Spleen (tissue), 11 donors: ENCODE data around the gene AKT1S1. TPM values are rescaled to one million over a fixed set of nuclear protein-coding genes. Genes with fewer than 3 reads are reported as not detected.

Source experiments
- DNase-seq: peaks from one replicate; pipeline ENCODE4 v3.0.0-alpha.2; 2020
- H3K27ac ChIP-seq, 8 donors: fragments of 200-600 bp; sonication (generic) in 7 of 8; 1 replicate in 4 of 8; 2 replicates in 4 of 8; pipeline versions ENCODE4 v1.5.0 to v1.8.0; 2016 to 2021; ENCODE audit warnings: inconsistent platforms in 4 of 8, mild to moderate bottlenecking in 4 of 8, moderate library complexity in 1 of 8
- H3K27me3 ChIP-seq, 7 donors: fragments of 200-600 bp; sonication (generic) in 6 of 7; replicated peaks in 1 of 7; 1 replicate in 4 of 7; 2 replicates in 3 of 7; pipeline versions ENCODE4 v1.5.0 to v1.8.0; 2016 to 2021; ENCODE audit warnings: inconsistent platforms in 3 of 7, mild to moderate bottlenecking in 1 of 7
- H3K36me3 ChIP-seq, 6 donors: fragments of 200-600 bp; sonication (generic) in 5 of 6; 1 replicate in 4 of 6; 2 replicates in 2 of 6; pipeline versions ENCODE4 v1.5.0 to v1.8.0; 2016 to 2021; ENCODE audit warnings: inconsistent platforms in 2 of 6
- H3K4me1 ChIP-seq, 6 donors: fragments of 200-600 bp; sonication (generic) in 5 of 6; 1 replicate in 3 of 6; 2 replicates in 3 of 6; pipeline versions ENCODE4 v1.5.0 to v1.8.0; 2016 to 2021; ENCODE audit warnings: inconsistent platforms in 3 of 6
- H3K4me3 ChIP-seq, 8 donors: fragments of 200-600 bp; sonication (generic) in 7 of 8; 1 replicate in 4 of 8; 2 replicates in 4 of 8; pipeline versions ENCODE4 v1.5.0 to v1.8.0; 2016 to 2021; ENCODE audit warnings: inconsistent platforms in 4 of 8, mild to moderate bottlenecking in 4 of 8, moderate library complexity in 2 of 8
- H3K9me3 ChIP-seq, 8 donors: fragments of 200-600 bp; sonication (generic) in 7 of 8; 1 replicate in 4 of 8; 2 replicates in 4 of 8; pipeline versions ENCODE4 v1.5.0 to v1.8.0; 2016 to 2021; ENCODE audit warnings: inconsistent platforms in 4 of 8
- CTCF ChIP-seq, 11 experiments: fragments of 200-600 bp in 7 of 11; fragments of 450-650 bp in 4 of 11; sonication (generic) in 4 of 11; IDR thresholded peaks in 8 of 11; conservative IDR thresholded peaks in 3 of 11; 1 replicate in 7 of 11; 2 replicates in 4 of 11; pipeline versions ENCODE4 v1.4.0 to v1.8.0; 2016 to 2021; ENCODE audit warnings: antibody characterized with exemption in 11 of 11, inconsistent platforms in 4 of 11, mild to moderate bottlenecking in 1 of 11
- POLR2A ChIP-seq, 3 donors: fragments of 450-650 bp; IDR thresholded peaks; one replicate each; pipeline ENCODE4 v1.5.1; 2017; ENCODE audit warnings: antibody characterized with exemption in 3 of 3, mild to moderate bottlenecking in 1 of 3
- POLR2AphosphoS5 ChIP-seq, 3 donors: sonication (generic); formaldehyde crosslinking; IDR thresholded peaks; one replicate each; pipeline ENCODE4 v1.5.1; 2017; ENCODE audit warnings: antibody characterized with exemption in 3 of 3
- WGBS, 5 donors: extraction: QIAGEN DNeasy Blood & Tissue Kit in 3 of 5; methylation state at CpG; one replicate each; pipeline versions ENCODE4 v1.1.5 to v1.1.7; 2013 to 2018; 5-methylcytosine and 5-hydroxymethylcytosine counted together
- intact Hi-C: fragments of 100-400 bp; cut with DNase I; formaldehyde crosslinking; loops from one replicate; pipeline ENCODE4 v1.15.0; 2023; ENCODE audit warnings: low total_unique reads
- polyA plus RNA-seq, 3 donors: library from polyadenylated mRNA; stranded (reverse); fragments of 200-250 nt; gene quantifications; one replicate each; pipeline ENCODE4 v1.2.1, GENCODE V29; 2013
- total RNA-seq, 7 donors: library from RNA; depleted of rRNA in 3 of 7; stranded (reverse); fragments of >200 nt in 3 of 7; fragmentation: NEBNext Ultra II Directional in 4 of 7; extraction: Animal tissue kit (Norgen Biotek cat#: 25700) in 4 of 7; gene quantifications; one replicate each; pipeline versions ENCODE4 v1.1.0 to v1.2.1, GENCODE V29; 2016 to 2021
- donor health status: healthy with polysubstance abuse.
- donor health status: DM: no; HTN: no; CAD: no; lungs with moderate emphysema.
- donor health status: DM: no; HTN: no; CAD: no.
- donor health status: Bipolar disorder and iron deficiency.
- donor health status: healthy.
- donor health status: DM: no; HTN: no; CAD: no.
- donor health status: DM: yes; HTN: yes; CAD: no.

Gene AKT1S1
- total and polyA plus RNA-seq, 10 donors: 8.7 to 27.8 (median 17.0) TPM

DNA sequence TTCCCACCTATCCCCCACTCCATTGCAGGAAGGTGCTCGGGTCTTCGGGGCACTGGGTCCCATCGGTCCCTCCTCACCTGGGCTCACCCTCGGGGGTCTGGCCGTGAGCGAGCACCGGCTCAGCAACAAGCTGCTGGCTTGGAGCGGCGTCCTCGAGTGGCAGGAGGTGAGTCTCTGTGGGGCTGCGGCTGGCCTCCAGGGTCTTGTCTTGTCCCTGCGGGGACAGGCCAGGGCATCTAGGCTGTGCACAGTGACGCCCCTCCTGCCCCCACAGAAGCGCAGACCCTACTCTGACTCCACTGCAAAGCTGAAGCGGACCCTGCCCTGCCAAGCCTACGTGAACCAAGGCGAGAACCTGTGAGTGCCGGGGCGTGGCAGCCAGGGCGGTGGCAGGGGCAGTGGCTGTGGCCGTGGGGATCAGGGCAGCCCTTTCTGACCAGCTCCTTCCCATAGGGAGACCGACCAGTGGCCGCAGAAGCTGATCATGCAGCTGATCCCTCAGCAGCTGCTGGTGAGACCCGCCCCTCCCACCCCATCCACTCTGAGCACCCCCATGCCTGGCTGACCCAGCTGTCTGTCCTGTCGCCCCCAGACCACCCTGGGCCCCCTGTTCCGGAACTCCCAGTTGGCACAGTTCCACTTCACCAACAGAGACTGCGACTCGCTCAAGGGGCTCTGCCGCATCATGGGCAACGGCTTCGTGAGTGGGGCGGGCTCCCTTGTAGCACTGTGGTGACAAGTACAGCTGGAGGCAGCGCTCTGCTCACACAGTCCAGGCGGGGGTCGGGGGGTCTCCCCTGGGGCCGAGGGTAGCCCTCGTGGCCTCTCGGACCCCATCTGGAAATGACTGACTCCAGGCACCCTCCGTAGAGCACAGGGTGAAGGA lies 22.5 kb downstream of the AKT1S1 start:
- Histone ChIP-seq H3K4me3 (no peak overlapping the region), H3K9me3 (no peaks in the 10 kb centered on the region), H3K27me3 (peaks cover 0 to 5% (median 0%) of the 10 kb centered on the region in 7 donors), H3K27ac (peak overlapping the region in 3 of 8 donors; percentile 6 to 47 (median 13)), H3K36me3 (peaks cover 0 to 56% (median 50%) of the 10 kb centered on the region in 6 donors), H3K4me1 (peaks cover 14 to 75% (median 36%) of the 10 kb centered on the region in 6 donors)
- TF ChIP-seq POLR2AphosphoS5 (IDR thresholded peaks at IDR 0.05): peak; percentile 29 to 70 (median 41)
- TF ChIP-seq CTCF (IDR thresholded peaks at IDR 0.05 in 8 of 11, conservative IDR thresholded peaks at IDR 0.05 in 3 of 11): no peak
- TF ChIP-seq POLR2A (IDR thresholded peaks at IDR 0.05): no peak
- 89 to 94% (median 92%) methylated on average over 15 to 39 of the region's 39 CpGs for WGBS, 5 donors
- peak; percentile 81 for DNase-seq
- intact Hi-C loops: no loop called here

DNA sequence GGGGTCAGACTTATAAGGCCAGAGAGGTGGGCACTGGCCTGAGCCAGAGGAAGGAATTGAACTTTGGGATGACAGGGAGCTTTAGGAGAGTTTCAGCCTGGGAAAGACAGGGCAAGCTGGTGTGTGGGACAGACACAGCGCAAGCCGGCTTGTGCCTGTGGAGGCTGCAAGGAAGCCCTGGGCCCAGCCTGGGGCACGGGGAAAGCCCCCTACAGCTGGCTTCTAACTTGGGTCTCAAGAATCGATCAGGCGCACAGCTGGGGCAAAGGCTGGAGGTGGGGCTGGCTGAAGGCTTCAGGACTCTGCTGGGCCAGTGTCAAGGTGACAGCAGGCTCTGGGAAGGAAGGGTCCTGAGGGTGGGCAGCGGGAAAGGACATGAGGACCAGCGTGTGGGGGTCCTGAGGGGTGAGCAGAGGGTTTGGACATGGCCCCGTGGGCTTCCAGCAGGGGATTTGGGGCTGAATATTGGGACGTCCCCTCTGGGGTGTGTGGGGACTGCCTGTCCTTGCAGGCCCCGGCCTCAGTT lies 23.2 kb downstream of the AKT1S1 start:
- H3K27ac ChIP-seq: peak overlapping the region in 2 of 8 donors; percentile 6 to 47
- peaks cover 0 to 5% (median 0%) of the 10 kb centered on the region in 7 donors for H3K27me3 ChIP-seq
- intact Hi-C loops: no loop called here
- peaks cover 0 to 49% (median 45%) of the 10 kb centered on the region in 6 donors for H3K36me3 ChIP-seq
- WGBS, 5 donors: 76 to 91% (median 84%) methylated on average over 9 to 10 of the region's 10 CpGs
- peaks cover 14 to 79% (median 41%) of the 10 kb centered on the region in 6 donors for H3K4me1 ChIP-seq
- peak in 1 of 3 donors; percentile 1 for TF ChIP-seq POLR2AphosphoS5 (IDR thresholded peaks at IDR 0.05)
- no peak for TF ChIP-seq POLR2A (IDR thresholded peaks at IDR 0.05)
- no peak for TF ChIP-seq CTCF (IDR thresholded peaks at IDR 0.05 in 8 of 11, conservative IDR thresholded peaks at IDR 0.05 in 3 of 11)
- no peak for DNase-seq
- H3K4me3 ChIP-seq: no peak overlapping the region
- H3K9me3 ChIP-seq: peaks cover 0 to 4% (median 0%) of the 10 kb centered on the region in 8 donors

DNA sequence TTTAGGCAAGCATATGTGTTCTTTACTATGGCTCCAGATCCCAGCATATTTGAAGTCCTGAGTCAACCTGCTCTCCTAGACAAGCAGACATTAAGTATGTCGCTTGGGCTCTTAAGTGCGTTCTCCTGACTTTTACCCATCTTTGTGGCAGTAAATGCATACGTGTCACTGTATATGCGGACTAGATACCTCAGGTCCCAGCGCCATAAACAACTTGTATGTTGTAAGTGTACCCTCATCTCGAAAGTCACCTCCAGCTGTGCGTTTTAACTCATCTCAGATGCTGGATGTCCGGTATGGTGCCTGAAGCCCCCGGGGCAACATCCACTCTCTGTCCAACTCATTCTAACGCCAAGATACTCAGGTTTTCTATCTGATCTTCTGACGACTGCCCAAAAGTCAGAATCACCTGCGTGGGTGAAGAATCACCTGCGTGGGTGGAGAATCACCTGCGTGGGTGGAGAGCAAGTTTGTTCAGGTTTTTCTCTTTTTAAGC lies 24.5 kb downstream of the AKT1S1 start:
- 72 to 83% (median 81%) methylated on average over 14 of the region's 14 CpGs for WGBS, 5 donors
- peak overlapping the region in 5 of 8 donors; percentile 73 to 95 (median 78) for H3K4me3 ChIP-seq
- H3K9me3 ChIP-seq: peaks cover 0 to 6% (median 0%) of the 10 kb centered on the region in 8 donors
- intact Hi-C loops: no loop called here
- H3K4me1 ChIP-seq: peaks cover 14 to 80% (median 51%) of the 10 kb centered on the region in 6 donors
- H3K27ac ChIP-seq: no peak overlapping the region
- peaks cover 0 to 5% (median 0%) of the 10 kb centered on the region in 7 donors for H3K27me3 ChIP-seq
- TF ChIP-seq CTCF (IDR thresholded peaks at IDR 0.05 in 8 of 11, conservative IDR thresholded peaks at IDR 0.05 in 3 of 11): no peak
- no peak for TF ChIP-seq POLR2AphosphoS5 (IDR thresholded peaks at IDR 0.05)
- no peak for TF ChIP-seq POLR2A (IDR thresholded peaks at IDR 0.05)
- DNase-seq: no peak
- peaks cover 0 to 36% (median 32%) of the 10 kb centered on the region in 6 donors for H3K36me3 ChIP-seq
